Motor neuron (in vitro differentiated cells): Measurements from ENCODE around the gene NOTCH4. TPM values are rescaled to one million over a fixed set of nuclear protein-coding genes. Genes with fewer than 3 reads are reported as not detected.

ENCODE experiments used
- ATAC-seq, 8 experiments: fragments of 200-7000 bp; cut with Tn5 transposase; replicated peaks in 6 of 8; 2 replicates each; pipeline ENCODE4 v1.8.0; 2021; ENCODE audit warnings: mild to moderate bottlenecking in 8 of 8, moderate library complexity in 8 of 8
- H3K27ac ChIP-seq, 2 donors: fragments of 250-450 bp; sonication (Bioruptor Pico); 2 replicates each; pipeline ENCODE4 v1.9.0; 2021; ENCODE audit warnings: antibody characterized with exemption in 2 of 2, mild to moderate bottlenecking in 2 of 2, moderate library complexity in 1 of 2
- H3K4me1 ChIP-seq, 2 donors: fragments of 250-450 bp; sonication (Bioruptor Pico); replicated peaks in 1 of 2; 2 replicates each; pipeline ENCODE4 v1.6.1; 2021; ENCODE audit warnings: antibody characterized with exemption in 2 of 2, mild to moderate bottlenecking in 2 of 2, moderate library complexity in 1 of 2
- H3K4me3 ChIP-seq, 5 donors: fragments of 250-450 bp; sonication (Bioruptor Pico); 2 replicates each; pipeline ENCODE4 v1.9.0; 2021; ENCODE audit warnings: antibody characterized with exemption in 5 of 5, mild to moderate bottlenecking in 5 of 5, moderate library complexity in 4 of 5
- WGBS, 10 experiments: fragments of 450-650 bp; shearing (Covaris generic); methylation state at CpG; one replicate each; pipeline ENCODE4 v1.0.0; 2022; 5-methylcytosine and 5-hydroxymethylcytosine counted together
- in situ Hi-C, 9 experiments: fragments of 400-800 bp; cut with MboI; loops; one replicate each; pipeline ENCODE4 v1.15.0; 2021; ENCODE audit warnings: low sequenced_read_pairs in 9 of 9, low pct_unique_long_range_greater_than_20kb in 2 of 9; ENCODE audit not compliant: unreplicated experiment in 9 of 9
- total RNA-seq, 8 experiments: library from RNA; unstranded; fragments of 300-600 nt; gene quantifications; 2 replicates each; pipeline versions ENCODE4 v1.2.3 to v1.2.4, GENCODE V29; 2022

NOTCH4 gene
- total RNA-seq, 8 experiments from 2014 or later: 1.3 to 6.7 (median 4.5) TPM

DNA sequence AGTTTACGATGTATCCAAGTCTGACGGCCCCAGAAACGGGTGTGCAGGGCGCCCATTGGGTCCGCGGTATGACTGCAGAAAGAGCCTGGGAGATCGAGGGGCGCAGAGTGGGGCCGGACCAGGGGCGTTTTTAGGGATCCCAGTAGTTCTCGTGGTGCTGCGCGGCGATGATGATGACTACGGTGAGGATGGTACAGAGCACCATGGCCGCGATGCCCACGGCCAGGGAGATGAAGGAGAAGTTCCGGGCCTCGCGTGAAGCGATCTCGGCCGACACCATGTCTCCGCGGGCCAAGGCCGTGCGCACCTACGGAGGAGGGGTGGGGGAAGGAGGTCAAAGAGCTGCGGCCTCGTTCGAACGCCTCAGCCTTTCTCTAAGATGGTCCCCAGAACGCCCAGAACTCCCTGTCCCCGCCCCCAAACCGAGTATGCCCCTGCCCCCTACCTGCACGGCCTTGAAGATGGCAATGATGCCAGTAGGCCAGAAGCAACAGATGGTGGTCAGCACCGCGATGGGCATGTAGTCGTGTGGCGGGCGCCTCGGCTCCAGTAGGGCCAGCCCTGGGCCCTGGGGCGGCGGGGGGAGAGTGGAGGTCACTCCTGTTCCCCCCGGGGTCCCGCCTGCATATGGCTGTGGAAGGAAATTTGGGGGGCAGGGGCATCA is 74.6 kb downstream of the NOTCH4 start:
- in situ Hi-C loops: no loop called here
- no peak for ATAC-seq
- WGBS, 10 experiments: 40 to 98% (median 80%) methylated on average over 1 to 8 of the region's 47 CpGs; no CpG with 5 or more reads in 5 of the 10 experiments
- Histone ChIP-seq H3K4me3 (no peak overlapping the region), H3K27ac (no peak overlapping the region), H3K4me1 (peaks cover 27 to 34% of the 10 kb centered on the region in 2 donors)

DNA sequence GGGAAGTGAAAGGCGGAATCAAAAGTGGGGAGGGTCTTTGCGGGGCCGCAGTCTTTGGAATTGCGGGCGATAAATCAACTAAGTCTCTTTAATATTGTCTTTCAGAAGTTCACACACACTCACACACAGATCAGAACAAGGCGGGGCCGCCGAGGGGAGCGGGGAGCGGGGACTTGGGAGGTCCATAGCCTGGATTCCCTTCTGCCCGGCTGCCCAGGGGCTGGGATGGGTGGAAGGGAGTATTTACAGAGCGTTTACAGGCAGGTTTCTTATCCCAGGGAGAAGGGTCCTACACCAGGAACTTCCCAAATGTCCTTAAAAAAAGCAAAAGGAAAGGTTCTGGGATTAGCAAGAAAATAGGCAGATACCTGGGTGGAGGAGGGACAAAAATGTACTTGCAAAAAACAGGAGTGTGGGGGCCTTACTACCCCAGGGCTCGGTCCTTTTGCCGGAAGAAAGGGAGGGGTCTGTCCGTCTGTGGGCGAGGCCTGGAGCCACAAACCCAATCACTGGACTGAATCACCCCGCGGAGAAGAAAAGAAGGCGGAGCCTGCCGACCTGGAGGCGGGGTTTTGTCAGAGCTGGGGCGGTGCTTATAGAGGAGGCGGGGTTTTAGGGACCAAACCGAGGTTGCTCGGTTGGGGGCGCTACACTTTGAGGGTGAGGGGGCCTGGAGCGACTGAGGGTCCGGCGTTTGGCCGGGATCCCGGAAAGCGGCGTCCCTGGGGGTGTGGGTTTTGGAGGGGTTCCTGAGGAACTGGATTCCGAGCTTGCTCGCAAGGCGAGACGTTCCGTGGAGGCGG is 75.4 kb downstream of the NOTCH4 start:
- no peak overlapping the region for H3K27ac ChIP-seq
- 27 to 88% (median 74%) methylated on average over 3 to 11 of the region's 39 CpGs; no CpG with 5 or more reads in 4 of the 10 experiments for WGBS, 10 experiments
- H3K4me3 ChIP-seq: peak overlapping the region in 1 of 5 donors; percentile 29
- H3K4me1 ChIP-seq: peaks cover 27 to 34% of the 10 kb centered on the region in 2 donors
- in situ Hi-C loops: no loop called here
- ATAC-seq: peak in 2 of 8 experiments; percentile 8 to 21

DNA sequence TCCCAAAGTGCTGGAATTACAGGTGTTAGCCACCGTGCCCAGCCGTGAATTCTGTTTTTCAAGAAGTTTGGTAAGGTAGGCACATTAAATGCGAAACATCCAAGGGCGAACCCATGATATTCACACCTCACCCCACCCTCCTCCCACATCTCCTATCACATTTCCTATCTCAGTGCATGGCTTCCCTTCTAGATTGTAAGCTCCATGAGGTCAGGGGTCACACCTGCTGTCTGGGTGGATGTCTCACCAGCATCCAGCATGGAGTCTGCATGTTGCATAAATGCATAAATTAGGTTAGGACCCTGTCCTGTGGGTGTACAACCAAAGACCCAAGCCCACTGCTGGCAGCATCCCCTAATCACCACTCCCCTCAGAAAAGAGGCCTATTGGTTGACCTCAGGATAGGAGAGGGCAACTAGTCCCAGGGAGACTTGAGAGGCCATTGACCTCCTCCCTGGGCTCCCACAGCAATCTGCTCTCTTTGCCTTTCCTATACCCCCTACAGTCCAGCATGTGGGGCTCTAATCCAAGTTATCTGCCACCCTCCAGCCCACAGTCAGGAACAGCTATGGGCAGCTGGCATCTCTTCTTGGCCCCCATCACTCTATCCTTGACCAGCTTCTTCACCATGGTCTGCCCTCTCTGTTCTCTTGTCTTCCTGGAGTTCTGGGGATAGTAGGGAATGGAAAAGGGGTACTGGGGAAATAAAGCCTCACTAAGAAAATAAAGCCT is 76.3 kb downstream of the NOTCH4 start:
- Histone ChIP-seq H3K27ac (no peak overlapping the region), H3K4me3 (no peak overlapping the region), H3K4me1 (peaks cover 21 to 27% of the 10 kb centered on the region in 2 donors)
- in situ Hi-C loops: no loop called here
- 100% methylated on average over 1 to 3 of the region's 4 CpGs; no CpG with 5 or more reads in 7 of the 10 experiments for WGBS, 10 experiments
- ATAC-seq: no peak

DNA sequence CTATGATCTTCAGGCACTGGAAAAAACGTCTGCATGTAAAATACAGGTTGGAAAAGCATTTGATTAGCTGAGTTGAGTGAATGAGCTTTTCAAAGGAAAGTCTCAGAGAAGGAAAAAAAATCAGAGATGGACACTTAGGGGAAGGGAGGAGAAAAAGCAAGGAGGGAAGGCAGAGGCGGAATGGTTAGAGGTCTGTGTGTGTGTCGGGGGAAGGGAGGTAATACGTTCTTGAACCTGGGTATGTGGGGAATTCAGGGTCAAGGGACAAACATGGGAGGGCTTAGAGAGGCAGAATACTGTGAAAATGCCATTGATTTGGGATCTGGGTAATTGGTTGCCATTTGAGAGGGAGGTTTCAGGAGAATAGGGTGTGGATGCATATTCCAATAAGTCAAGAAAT is 77.2 kb downstream of the NOTCH4 start:
- 20 to 89% (median 41%) methylated on average over 1 to 4 of the region's 4 CpGs for WGBS, 10 experiments
- H3K27ac ChIP-seq: no peak overlapping the region

DNA sequence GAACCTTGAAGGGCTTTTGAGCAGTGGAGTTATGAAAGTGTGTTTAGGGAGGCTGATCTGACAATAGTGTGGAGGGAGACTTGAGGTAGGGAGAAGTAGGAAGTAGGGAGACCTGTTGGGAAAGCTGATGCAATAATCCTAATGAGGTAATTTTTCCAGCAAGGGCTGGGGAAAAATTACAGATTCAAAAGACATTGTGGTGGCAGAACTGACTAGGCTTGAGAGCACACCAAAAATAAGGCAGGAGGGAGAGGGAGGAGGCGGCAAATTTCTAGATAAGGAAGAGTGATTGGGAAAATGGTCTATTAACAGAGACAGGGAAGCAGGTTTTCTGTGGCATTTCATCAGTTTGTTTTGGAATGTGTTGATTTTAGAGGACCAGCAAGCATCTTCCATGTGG is 77.6 kb downstream of the NOTCH4 start:
- H3K4me1 ChIP-seq: peaks cover 13 to 14% of the 10 kb centered on the region in 2 donors
- peak in 4 of 8 experiments; percentile 13 to 64 (median 40) for ATAC-seq
- peak overlapping the region in 1 of 5 donors; percentile 17 for H3K4me3 ChIP-seq
- no peak overlapping the region for H3K27ac ChIP-seq
- in situ Hi-C loops: no loop called here
- 83 to 100% (median 100%) methylated on average over 1 of the region's 1 CpG; no CpG with 5 or more reads in 1 of the 10 experiments for WGBS, 10 experiments

More for the DNA sequence above, 77.2 kb downstream of the NOTCH4 start:
- Histone ChIP-seq H3K4me1 (peaks cover 14 to 18% of the 10 kb centered on the region in 2 donors), H3K4me3 (peak overlapping the region in 2 of 5 donors; percentile 9 to 17)
- in situ Hi-C loops: no loop called here
- peak in 2 of 8 experiments; percentile 3 to 9 for ATAC-seq

Other genes with a start within 250 kb of the NOTCH4 start
- 100 to 1,000 TPM in 1 of 8 experiments, 10 to 100 TPM in 4, 1 to 10 TPM in 3; 3.1 to 631 (median 17.1) TPM for gene C4A, start 242.0 kb downstream of the NOTCH4 start, total RNA-seq
- 100 to 1,000 TPM in 1 of 8 experiments, 10 to 100 TPM in 4, 1 to 10 TPM in 3; 2.5 to 575 (median 14.2) TPM for gene C4B, start 209.3 kb downstream of the NOTCH4 start, total RNA-seq
- 1 to 10 TPM in 2 of 8 experiments, under 1 TPM in 6; 0.16 to 8.7 (median 0.77) TPM for gene CYP21A2, start 185.7 kb downstream of the NOTCH4 start, total RNA-seq
- gene TNXB, start 114.7 kb downstream of the NOTCH4 start, total RNA-seq: 10 to 100 TPM in 2 of 8 experiments, 1 to 10 TPM in 5, under 1 TPM in 1; 0.81 to 84.8 (median 3.1) TPM
- gene ATF6B, start 95.8 kb downstream of the NOTCH4 start, total RNA-seq: 10 to 100 TPM; 25.6 to 59.0 (median 45.1) TPM
- 10 to 100 TPM in 1 of 8 experiments, 1 to 10 TPM in 7; 4.4 to 11.9 (median 6.4) TPM for gene FKBPL, start 93.8 kb downstream of the NOTCH4 start, total RNA-seq
- 1 to 10 TPM in 4 of 8 experiments, under 1 TPM in 4; 0.50 to 2.9 (median 1.1) TPM for gene PRRT1, start 72.1 kb downstream of the NOTCH4 start, total RNA-seq
- 10 to 100 TPM; 18.9 to 41.5 (median 30.9) TPM for gene PPT2, start 69.9 kb downstream of the NOTCH4 start, total RNA-seq
- gene EGFL8, start 59.5 kb downstream of the NOTCH4 start, total RNA-seq: 10 to 100 TPM in 4 of 8 experiments, 1 to 10 TPM in 4; 5.6 to 23.9 (median 9.9) TPM
- gene AGPAT1, start 48.0 kb downstream of the NOTCH4 start, total RNA-seq: 10 to 100 TPM; 44.5 to 84.4 (median 67.4) TPM
- gene RNF5, start 45.7 kb downstream of the NOTCH4 start, total RNA-seq: 100 to 1,000 TPM in 4 of 8 experiments, 10 to 100 TPM in 4; 40.1 to 152 (median 98.5) TPM
- 10 to 100 TPM in 1 of 8 experiments, 1 to 10 TPM in 7; 1.4 to 11.8 (median 5.3) TPM for gene AGER, start 39.8 kb downstream of the NOTCH4 start, total RNA-seq
- gene PBX2, start 33.9 kb downstream of the NOTCH4 start, total RNA-seq: 10 to 100 TPM; 25.9 to 78.8 (median 48.0) TPM
- 1 to 10 TPM in 7 of 8 experiments, under 1 TPM in 1; 0.60 to 7.7 (median 1.4) TPM for gene GPSM3, start 31.4 kb downstream of the NOTCH4 start, total RNA-seq
- gene TSBP1, start 147.8 kb upstream of the NOTCH4 start, total RNA-seq: under 1 TPM in 5 of 8 experiments, not detected in 3; 0.09 to 0.76 (median 0.41) TPM
- 1 to 10 TPM in 1 of 8 experiments, under 1 TPM in 1, not detected in 6; 0.17 to 1.8 TPM for gene BTNL2, start 183.1 kb upstream of the NOTCH4 start, total RNA-seq
- gene HLA-DRA, start 215.8 kb upstream of the NOTCH4 start, total RNA-seq: 10 to 100 TPM in 1 of 8 experiments, under 1 TPM in 2, not detected in 5; 0.25 to 23.9 (median 0.40) TPM